Large intestine (tissue), 3 donors: ENCODE results near the gene FGF1. TPM values are rescaled to one million over a fixed set of nuclear protein-coding genes. Genes with fewer than 3 reads are reported as not detected.

Experiments used
- DNase-seq, 2 donors: peaks; one replicate each; pipeline versions ENCODE4 v3.0.0 to v3.0.0-alpha.2; 2013
- H3K27ac ChIP-seq: one replicate; pipeline ENCODE4 v1.5.1; 2013; ENCODE audit warnings: low read length
- H3K27me3 ChIP-seq: 2 replicates; pipeline ENCODE4 v1.6.1; 2013; ENCODE audit warnings: low read length; ENCODE audit not compliant: control insufficient read depth, insufficient read depth
- H3K36me3 ChIP-seq: 2 replicates; pipeline ENCODE4 v1.6.1; 2013; ENCODE audit warnings: low read length; ENCODE audit not compliant: control insufficient read depth, insufficient read depth
- H3K4me1 ChIP-seq: one replicate; pipeline ENCODE4 v1.6.1; 2013; ENCODE audit warnings: low read length; ENCODE audit not compliant: control insufficient read depth, insufficient read depth
- H3K4me3 ChIP-seq: one replicate; pipeline ENCODE4 v1.5.1; 2013; ENCODE audit warnings: low read length
- H3K9me3 ChIP-seq: one replicate; pipeline ENCODE4 v1.6.1; 2013; ENCODE audit warnings: mild to moderate bottlenecking, low read depth, low read length, moderate library complexity; ENCODE audit not compliant: control insufficient read depth
- WGBS: methylation state at CpG from one replicate; pipeline ENCODE4 v1.1.5; 2013; ENCODE audit warnings: low lambda C conversion rate; ENCODE audit not compliant: insufficient coverage; 5-methylcytosine and 5-hydroxymethylcytosine counted together
- polyA plus RNA-seq: library from polyadenylated mRNA; unstranded; fragments of 120-200 nt; gene quantifications from one replicate; pipeline ENCODE4 v1.2.1, GENCODE V29; 2013

Gene FGF1
- polyA plus RNA-seq, 1 donor = 9.7 TPM

DNA sequence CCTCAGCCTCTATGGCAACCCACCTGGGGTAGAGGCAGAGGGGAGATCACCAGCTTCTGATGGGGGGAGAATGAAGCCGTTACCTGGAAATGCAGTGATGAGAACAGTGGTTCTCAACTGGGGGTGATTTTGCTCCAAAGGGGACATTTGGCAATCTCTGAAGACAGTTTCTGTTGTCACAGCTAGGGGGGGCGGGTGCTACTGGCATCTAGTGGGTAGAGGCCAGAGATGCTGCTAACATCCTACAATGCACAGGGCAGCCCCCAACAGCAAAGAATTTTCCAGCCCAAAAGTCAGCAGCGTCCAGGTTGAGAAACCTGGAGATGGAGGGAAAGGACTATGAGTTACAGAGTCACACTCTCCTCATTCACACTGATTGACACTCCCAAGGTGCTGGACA, 84.5 kb downstream of the FGF1 start:
- Histone ChIP-seq H3K9me3 (no peaks in the 10 kb centered on the region), H3K4me3 (no peak overlapping the region), H3K27ac (no peak overlapping the region), H3K36me3 (no peaks in the 10 kb centered on the region), H3K4me1 (peaks cover 7% of the 10 kb centered on the region), H3K27me3 (peaks cover 5% of the 10 kb centered on the region)
- no CpG with 5 or more reads among the region's 3 CpGs for WGBS
- no peak for DNase-seq

DNA sequence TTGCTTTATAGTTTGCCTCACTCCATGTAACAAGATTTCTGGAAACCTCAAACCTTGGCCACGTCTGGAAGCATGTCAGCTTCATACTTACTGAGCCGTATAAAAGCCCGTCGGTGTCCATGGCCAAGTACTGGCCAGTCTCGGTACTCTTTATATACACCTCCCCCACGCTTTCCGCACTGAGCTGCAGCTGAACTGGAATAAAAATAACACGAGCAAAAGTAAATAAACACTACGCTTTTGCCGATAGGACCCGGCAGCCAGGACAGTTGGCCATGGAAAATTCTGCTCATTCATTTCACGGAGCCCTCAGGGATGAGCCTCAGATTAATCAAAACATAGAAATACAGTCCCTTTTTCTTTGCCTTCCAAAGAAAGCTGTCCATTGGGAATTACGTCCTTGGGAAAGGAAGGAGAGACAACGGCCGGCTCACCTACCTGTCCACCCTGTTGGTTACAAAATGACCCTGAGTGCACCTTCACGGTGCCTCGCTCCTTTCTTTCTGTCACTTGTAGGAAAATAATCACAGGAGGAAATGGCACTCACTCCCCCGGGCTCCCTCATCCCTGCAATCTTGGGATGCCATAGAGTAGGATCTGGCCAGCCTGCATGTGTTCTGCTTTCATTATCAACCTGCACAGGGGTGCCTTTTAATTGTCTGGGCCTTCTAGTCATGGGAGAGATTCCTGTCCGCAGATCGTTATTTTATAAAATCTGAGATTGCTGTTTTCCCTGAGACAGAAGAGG, 85.1 kb downstream of the FGF1 start:
- Histone ChIP-seq H3K27ac (peak overlapping the region; percentile 48), H3K4me1 (peaks cover 7% of the 10 kb centered on the region), H3K36me3 (no peaks in the 10 kb centered on the region), H3K27me3 (peaks cover 5% of the 10 kb centered on the region), H3K4me3 (no peak overlapping the region), H3K9me3 (no peaks in the 10 kb centered on the region)
- 20% methylated on average over 2 of the region's 20 CpGs for WGBS
- DNase-seq = peak in 1 of 2 donors; percentile 50

DNA sequence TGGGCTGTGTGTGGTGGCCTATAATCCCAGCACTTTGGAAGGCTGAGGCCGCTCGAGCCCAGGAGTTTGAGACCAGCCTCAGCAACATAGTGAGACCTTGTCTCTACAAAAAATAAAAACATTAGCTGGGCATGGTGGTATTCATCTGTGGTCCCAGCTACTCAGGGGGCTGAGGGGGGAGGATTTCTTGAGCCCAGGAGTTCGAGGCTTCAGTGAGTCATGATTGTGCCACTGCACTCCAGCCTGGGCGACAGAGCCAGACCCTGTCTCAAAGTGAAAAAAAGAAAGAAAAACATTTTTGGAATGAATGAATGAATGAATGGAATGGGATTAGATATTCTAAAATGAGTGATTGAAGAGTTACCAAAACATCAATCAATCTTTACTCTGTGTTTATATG, 85.8 kb downstream of the FGF1 start:
- no peaks in the 10 kb centered on the region for H3K36me3 ChIP-seq
- no CpG with 5 or more reads among the region's 4 CpGs for WGBS
- H3K4me3 ChIP-seq = no peak overlapping the region
- H3K4me1 ChIP-seq = peaks cover 7% of the 10 kb centered on the region
- DNase-seq = no peak
- H3K9me3 ChIP-seq = no peaks in the 10 kb centered on the region
- no peak overlapping the region for H3K27ac ChIP-seq
- peaks cover 5% of the 10 kb centered on the region for H3K27me3 ChIP-seq

DNA sequence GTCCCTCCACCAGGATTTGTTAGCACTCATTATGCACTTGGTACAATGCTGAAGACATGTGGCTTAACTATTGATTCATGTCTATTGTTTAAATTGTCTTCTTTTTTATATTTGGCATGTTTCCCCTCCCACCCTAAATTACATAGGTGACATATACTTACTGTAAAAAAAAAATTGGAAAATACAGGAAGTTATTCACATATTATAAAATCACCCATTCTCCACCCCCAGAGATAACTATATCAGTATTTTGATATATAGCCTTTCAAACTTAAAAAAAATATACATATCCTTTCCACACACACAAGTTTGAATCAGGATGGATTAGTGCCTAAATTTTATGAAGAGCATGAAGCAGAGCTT, 87.6 kb downstream of the FGF1 start:
- Histone ChIP-seq H3K36me3 (no peaks in the 10 kb centered on the region), H3K27me3 (peaks cover 5% of the 10 kb centered on the region), H3K4me3 (no peak overlapping the region), H3K9me3 (no peaks in the 10 kb centered on the region), H3K4me1 (peaks cover 7% of the 10 kb centered on the region), H3K27ac (no peak overlapping the region)
- no peak for DNase-seq

DNA sequence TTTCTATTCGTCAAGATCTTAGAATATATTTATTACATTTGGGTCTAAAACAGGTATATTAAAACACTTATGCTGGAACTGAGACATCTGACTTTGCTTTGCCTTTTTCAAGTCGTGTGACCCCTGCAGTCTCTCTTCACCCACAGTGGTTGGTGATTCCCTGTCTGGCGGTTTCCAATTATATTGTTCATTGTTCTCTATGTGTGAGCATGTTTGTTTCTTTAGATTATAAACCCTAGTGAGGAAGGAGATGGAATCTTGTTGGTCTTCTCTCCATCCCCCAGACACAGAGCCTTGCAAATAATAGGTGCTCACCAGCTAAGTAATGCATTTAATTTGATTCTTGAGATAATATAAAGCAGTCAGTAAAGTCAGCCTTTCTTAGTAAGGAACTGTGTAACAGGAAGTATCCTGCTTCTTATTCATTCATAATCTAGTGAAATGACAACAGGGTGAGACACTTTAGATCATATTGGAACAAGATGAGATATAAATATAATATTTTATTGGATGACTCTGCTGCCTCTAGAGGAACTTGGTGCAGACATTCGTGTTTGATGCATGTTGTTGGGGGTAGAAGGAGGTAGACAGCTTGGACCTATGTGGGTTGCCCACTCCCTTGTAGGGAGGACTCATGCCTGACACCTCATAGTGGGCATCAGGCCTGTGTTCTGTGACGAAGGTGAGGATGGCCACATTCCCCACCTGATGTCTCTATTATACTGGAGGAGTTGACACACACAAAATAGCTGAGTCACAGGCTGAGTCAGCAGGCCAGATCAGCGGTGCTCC, 88.1 kb downstream of the FGF1 start:
- no peak overlapping the region for H3K4me3 ChIP-seq

DNA sequence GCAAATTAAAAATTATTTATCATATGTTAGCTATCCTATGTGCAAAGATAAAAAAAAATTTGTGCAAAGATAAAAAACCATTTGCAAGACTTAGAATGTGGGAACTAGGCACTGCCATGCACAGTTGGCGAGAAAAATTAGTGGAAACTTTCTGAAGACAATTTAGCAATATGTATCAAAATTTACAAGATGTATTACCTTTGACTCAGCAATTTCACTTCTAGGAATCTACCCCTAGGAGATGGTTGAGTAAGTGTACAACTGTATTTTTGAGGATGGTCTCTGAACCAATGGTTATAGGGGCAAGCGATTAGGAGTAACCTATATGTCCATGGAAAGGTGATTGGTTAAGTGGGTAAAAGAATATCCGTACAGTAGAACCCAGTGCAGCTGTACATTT, 88.9 kb downstream of the FGF1 start:
- peaks cover 7% of the 10 kb centered on the region for H3K4me1 ChIP-seq
- no peaks in the 10 kb centered on the region for H3K36me3 ChIP-seq
- no peak overlapping the region for H3K4me3 ChIP-seq
- peaks cover 5% of the 10 kb centered on the region for H3K27me3 ChIP-seq
- 100% methylated on average over 3 of the region's 3 CpGs for WGBS
- H3K27ac ChIP-seq = no peak overlapping the region
- no peak for DNase-seq
- no peaks in the 10 kb centered on the region for H3K9me3 ChIP-seq

More for the DNA sequence above, 88.1 kb downstream of the FGF1 start:
- WGBS = no CpG with 5 or more reads among the region's 6 CpGs
- H3K4me1 ChIP-seq = peaks cover 7% of the 10 kb centered on the region
- DNase-seq = no peak
- no peaks in the 10 kb centered on the region for H3K9me3 ChIP-seq
- H3K27ac ChIP-seq = no peak overlapping the region
- peaks cover 5% of the 10 kb centered on the region for H3K27me3 ChIP-seq
- no peaks in the 10 kb centered on the region for H3K36me3 ChIP-seq

DNA sequence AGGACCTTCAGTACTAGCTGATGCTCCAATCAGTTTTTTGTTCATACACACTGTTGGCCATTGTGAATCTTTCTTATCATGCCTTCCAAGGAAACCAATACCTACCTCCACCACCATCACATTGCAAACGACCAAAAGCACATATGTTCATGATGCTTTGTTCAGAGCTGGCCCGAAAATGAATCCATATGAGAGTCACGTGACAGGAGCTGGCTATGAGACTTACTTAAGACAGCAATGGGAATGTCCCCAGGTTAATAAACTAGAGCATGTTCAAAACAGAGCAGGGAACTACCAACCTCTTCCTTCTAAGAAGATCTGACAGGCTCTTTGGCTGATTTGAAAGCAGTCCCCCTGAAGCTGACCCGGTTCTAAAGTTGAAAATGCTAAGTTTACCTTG, 93.5 kb downstream of the FGF1 start:
- WGBS = no CpG with 5 or more reads among the region's 4 CpGs
- Histone ChIP-seq H3K4me1 (no peaks in the 10 kb centered on the region), H3K4me3 (no peak overlapping the region), H3K36me3 (no peaks in the 10 kb centered on the region), H3K27ac (no peak overlapping the region), H3K27me3 (no peaks in the 10 kb centered on the region), H3K9me3 (no peaks in the 10 kb centered on the region)
- DNase-seq = no peak

DNA sequence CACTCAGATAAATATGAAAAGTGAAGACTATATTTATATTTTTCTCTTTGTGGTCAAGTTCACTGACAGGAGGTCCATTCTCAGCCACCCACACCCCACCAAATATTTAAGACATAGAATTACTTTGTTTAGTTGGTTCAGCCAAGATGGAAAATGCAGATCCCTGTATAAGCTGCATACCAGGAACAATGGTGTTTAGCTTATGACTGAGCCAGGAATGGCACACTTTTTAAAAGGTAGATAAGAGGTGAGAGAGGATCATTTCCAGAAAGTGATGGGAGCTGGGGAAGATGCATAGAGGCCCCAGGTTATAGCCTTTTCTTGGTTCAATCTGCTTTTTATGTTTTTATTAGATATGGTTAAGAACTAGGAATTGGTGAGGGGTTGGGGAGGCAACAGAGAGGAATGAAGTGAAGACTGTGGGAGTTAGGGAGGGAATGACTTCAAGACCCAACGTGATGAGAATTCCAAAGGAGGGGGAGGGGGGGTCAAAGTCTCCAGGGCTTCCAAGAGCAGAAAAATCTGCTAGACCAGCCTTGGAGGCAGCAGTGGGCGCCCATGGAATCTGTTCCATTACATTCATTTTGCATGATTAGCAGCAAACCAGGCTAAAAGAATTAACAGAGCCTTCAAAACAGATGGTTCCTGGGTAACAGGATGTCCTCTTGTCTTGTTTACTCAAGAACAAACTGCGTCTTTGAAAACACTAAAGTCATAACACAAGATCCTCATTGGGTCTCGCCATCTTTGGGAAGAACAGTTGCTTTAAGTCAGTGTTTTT, 95.2 kb downstream of the FGF1 start:
- WGBS = no CpG with 5 or more reads among the region's 4 CpGs
- H3K27ac ChIP-seq = peak overlapping the region; percentile 9
- H3K9me3 ChIP-seq = no peaks in the 10 kb centered on the region
- no peaks in the 10 kb centered on the region for H3K27me3 ChIP-seq
- peak in 1 of 2 donors; percentile 22 for DNase-seq
- H3K4me3 ChIP-seq = no peak overlapping the region
- H3K36me3 ChIP-seq = no peaks in the 10 kb centered on the region
- H3K4me1 ChIP-seq = no peaks in the 10 kb centered on the region

DNA sequence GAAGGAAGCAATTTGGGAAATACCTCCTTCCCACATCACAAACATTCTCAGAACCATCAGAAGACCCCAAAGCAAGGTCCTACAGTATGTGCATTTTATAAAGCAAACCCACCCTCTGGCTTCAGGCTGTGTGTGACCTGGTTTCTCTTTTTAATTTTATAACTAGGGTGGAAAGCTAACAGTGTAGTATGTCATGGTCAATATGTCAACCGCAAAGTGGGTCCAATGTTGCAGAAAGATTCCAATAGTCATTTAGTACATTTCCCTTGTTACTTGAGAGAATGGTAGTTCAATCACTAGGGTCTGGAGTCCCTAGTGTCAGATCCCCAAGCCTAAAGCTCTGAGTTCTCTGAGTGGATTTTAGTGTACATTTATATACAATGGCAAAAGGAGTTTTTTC, 96.2 kb downstream of the FGF1 start:
- Histone ChIP-seq H3K27me3 (no peaks in the 10 kb centered on the region), H3K4me1 (no peaks in the 10 kb centered on the region), H3K4me3 (no peak overlapping the region), H3K27ac (no peak overlapping the region), H3K36me3 (no peaks in the 10 kb centered on the region), H3K9me3 (no peaks in the 10 kb centered on the region)
- no peak for DNase-seq
- WGBS = no CpG with 5 or more reads among the region's 1 CpG

DNA sequence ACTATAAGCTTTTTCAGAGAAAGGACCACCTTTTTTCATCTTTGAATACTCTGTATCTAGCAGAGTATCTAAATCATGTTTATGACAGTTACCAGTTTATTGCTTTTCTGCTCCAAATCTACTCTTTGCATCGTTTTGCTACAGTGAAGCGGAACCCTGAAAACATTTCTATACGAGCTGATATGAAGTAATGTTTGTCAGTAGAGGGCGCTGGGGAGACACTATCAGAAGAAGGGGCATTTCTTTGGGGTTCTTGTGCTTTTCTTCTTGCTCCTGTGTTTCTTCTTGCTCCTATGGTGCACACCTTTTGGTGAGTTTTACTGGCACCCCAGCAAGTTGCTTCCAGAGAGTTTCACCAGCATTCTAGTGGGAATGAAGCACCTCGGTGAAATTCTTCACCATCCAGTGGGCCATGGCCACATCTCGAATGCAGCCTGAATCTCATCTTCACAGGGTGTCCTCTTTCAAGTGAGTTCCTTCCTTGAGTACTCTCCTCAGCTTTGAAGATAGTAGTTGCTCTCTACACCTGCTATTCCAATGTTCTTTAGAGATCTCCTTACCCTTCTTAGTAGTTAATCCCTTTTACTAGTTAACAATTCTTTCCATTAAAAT, 98.4 kb downstream of the FGF1 start:
- Histone ChIP-seq H3K27ac (no peak overlapping the region), H3K9me3 (no peaks in the 10 kb centered on the region), H3K36me3 (no peaks in the 10 kb centered on the region), H3K27me3 (no peaks in the 10 kb centered on the region), H3K4me1 (no peaks in the 10 kb centered on the region), H3K4me3 (no peak overlapping the region)
- WGBS = no CpG with 5 or more reads among the region's 6 CpGs
- no peak for DNase-seq
